Small intestine (tissue), 7 donors: ENCODE data around the gene SNCB. TPM values are rescaled to one million over a fixed set of nuclear protein-coding genes. Genes with fewer than 3 reads are reported as not detected.

Source experiments
- DNase-seq, 2 donors: peaks; one replicate each; pipeline versions ENCODE4 v3.0.0 to v3.0.0-alpha.2; 2013
- FAIRE-seq: peaks from 2 replicates; lab custom pipeline; 2012; peaks lifted over from hg19 to GRCh38; lab: Jason Lieb, UNC
- H3K27ac ChIP-seq, 3 donors: one replicate each; pipeline ENCODE4 v1.5.1; 2013; ENCODE audit warnings: low read length in 2 of 3, mild to moderate bottlenecking in 2 of 3, control low read depth in 1 of 3, inconsistent platforms in 1 of 3, low read depth in 1 of 3, moderate library complexity in 1 of 3
- H3K27me3 ChIP-seq, 3 donors: one replicate each; pipeline ENCODE4 v1.6.1; 2013; ENCODE audit warnings: low read length in 3 of 3, inconsistent platforms in 1 of 3; ENCODE audit not compliant: control insufficient read depth in 3 of 3, insufficient read depth in 3 of 3
- H3K36me3 ChIP-seq, 3 donors: one replicate each; pipeline ENCODE4 v1.6.1; 2013; ENCODE audit warnings: low read length in 3 of 3, inconsistent platforms in 1 of 3, low read depth in 1 of 3, mild to moderate bottlenecking in 1 of 3, moderate library complexity in 1 of 3; ENCODE audit not compliant: control insufficient read depth in 3 of 3, insufficient read depth in 2 of 3
- H3K4me1 ChIP-seq, 3 donors: one replicate each; pipeline ENCODE4 v1.6.1; 2013; ENCODE audit warnings: low read length in 2 of 3, inconsistent platforms in 1 of 3, low read depth in 1 of 3, mild to moderate bottlenecking in 1 of 3, moderate library complexity in 1 of 3; ENCODE audit not compliant: control insufficient read depth in 3 of 3, insufficient read depth in 2 of 3
- H3K4me3 ChIP-seq, 3 donors: one replicate each; pipeline ENCODE4 v1.5.1; 2013; ENCODE audit warnings: low read length in 3 of 3, control low read depth in 1 of 3, inconsistent platforms in 1 of 3, low read depth in 1 of 3, mild to moderate bottlenecking in 1 of 3, moderate library complexity in 1 of 3
- H3K9me3 ChIP-seq, 2 donors: one replicate each; pipeline ENCODE4 v1.6.1; 2013; ENCODE audit warnings: low read depth in 1 of 2, low read length in 1 of 2; ENCODE audit not compliant: control insufficient read depth in 2 of 2, insufficient read depth in 1 of 2
- WGBS, 3 donors: extraction: QIAGEN DNeasy Blood & Tissue Kit; methylation state at CpG; one replicate each; pipeline ENCODE4 v1.1.7; 2013; 5-methylcytosine and 5-hydroxymethylcytosine counted together
- polyA plus RNA-seq, 4 donors: library from polyadenylated mRNA; stranded (reverse) in 3 of 4; unstranded in 1 of 4; fragments of 200-250 nt in 3 of 4; fragments of 120-200 nt in 1 of 4; gene quantifications; one replicate each; pipeline versions ENCODE4 v1.2.1 to v1.2.3, GENCODE V29; 2013
- donor health status: healthy with polysubstance abuse.
- donor health status: control.
- donor health status: control.
- donor health status: Bipolar disorder and iron deficiency.
- donor health status: healthy.

SNCB gene
- polyA plus RNA-seq, 4 donors = 0.16 to 0.73 TPM; not detected in 2

- peaks cover 0 to 3% (median 0%) of the 10 kb centered on the region in 3 donors for H3K27me3 ChIP-seq
- H3K27ac ChIP-seq = no peak overlapping the region
- DNase-seq (no peak), FAIRE-seq (no peak)
- H3K4me1 ChIP-seq = peaks cover 0 to 10% (median 0%) of the 10 kb centered on the region in 3 donors
- 81 to 85% (median 81%) methylated on average over 18 of the region's 18 CpGs for WGBS, 3 donors
- H3K9me3 ChIP-seq = no peaks in the 10 kb centered on the region
- no peak overlapping the region for H3K4me3 ChIP-seq
- no peaks in the 10 kb centered on the region for H3K36me3 ChIP-seq
These were observed 43.6 kb upstream of the SNCB start for GRCh38 chr5:176673651-176674583.

- Histone ChIP-seq H3K27ac (no peak overlapping the region), H3K36me3 (no peaks in the 10 kb centered on the region), H3K4me1 (peaks cover 0 to 7% (median 0%) of the 10 kb centered on the region in 3 donors), H3K27me3 (peaks cover 0 to 3% (median 3%) of the 10 kb centered on the region in 3 donors), H3K4me3 (no peak overlapping the region), H3K9me3 (no peaks in the 10 kb centered on the region)
- FAIRE-seq = no peak
- no peak for DNase-seq
- 51 to 59% (median 57%) methylated on average over 18 of the region's 18 CpGs for WGBS, 3 donors
These were observed 41.8 kb upstream of the SNCB start for GRCh38 chr5:176671890-176672747.

- Histone ChIP-seq H3K4me3 (no peak overlapping the region), H3K9me3 (no peaks in the 10 kb centered on the region), H3K4me1 (peaks cover 0 to 2% (median 0%) of the 10 kb centered on the region in 3 donors), H3K27ac (no peak overlapping the region), H3K27me3 (peaks cover 0 to 3% (median 3%) of the 10 kb centered on the region in 3 donors), H3K36me3 (no peaks in the 10 kb centered on the region)
- DNase-seq = peak; percentile 31 to 46
- no peak for FAIRE-seq
- 44 to 53% (median 49%) methylated on average over 4 of the region's 4 CpGs for WGBS, 3 donors
These were observed 41.1 kb upstream of the SNCB start for GRCh38 chr5:176671399-176671798.

- no peak for DNase-seq
- H3K4me3 ChIP-seq = no peak overlapping the region
- H3K4me1 ChIP-seq = peaks cover 0 to 2% (median 0%) of the 10 kb centered on the region in 3 donors
- H3K27me3 ChIP-seq = peaks cover 0 to 6% (median 4%) of the 10 kb centered on the region in 3 donors
- FAIRE-seq = no peak
- no peaks in the 10 kb centered on the region for H3K9me3 ChIP-seq
- H3K27ac ChIP-seq = no peak overlapping the region
- H3K36me3 ChIP-seq = no peaks in the 10 kb centered on the region
- WGBS, 3 donors = 79 to 89% (median 83%) methylated on average over 8 of the region's 8 CpGs
These were observed 40.1 kb upstream of the SNCB start for GRCh38 chr5:176670449-176670848.

GRCh38 chr5:176667637-176668036 is 37.3 kb upstream of the SNCB start:
- WGBS, 3 donors = 57 to 75% (median 70%) methylated on average over 7 of the region's 7 CpGs
- Histone ChIP-seq H3K27me3 (peaks cover 0 to 18% (median 17%) of the 10 kb centered on the region in 3 donors), H3K4me3 (no peak overlapping the region), H3K4me1 (peaks cover 0 to 2% (median 0%) of the 10 kb centered on the region in 3 donors), H3K9me3 (no peaks in the 10 kb centered on the region), H3K36me3 (no peaks in the 10 kb centered on the region), H3K27ac (no peak overlapping the region)
- DNase-seq (no peak), FAIRE-seq (no peak)

- no peak overlapping the region for H3K27ac ChIP-seq
- WGBS, 3 donors = 78 to 84% (median 81%) methylated on average over 6 of the region's 6 CpGs
- no peaks in the 10 kb centered on the region for H3K4me1 ChIP-seq
- FAIRE-seq = no peak
- no peaks in the 10 kb centered on the region for H3K9me3 ChIP-seq
- H3K4me3 ChIP-seq = no peak overlapping the region
- H3K36me3 ChIP-seq = no peaks in the 10 kb centered on the region
- H3K27me3 ChIP-seq = peaks cover 0 to 17% (median 16%) of the 10 kb centered on the region in 3 donors
- DNase-seq = no peak
These were observed 35.2 kb upstream of the SNCB start for GRCh38 chr5:176665517-176665916.

- Histone ChIP-seq H3K4me1 (no peaks in the 10 kb centered on the region), H3K4me3 (no peak overlapping the region), H3K27ac (no peak overlapping the region), H3K36me3 (no peaks in the 10 kb centered on the region), H3K9me3 (no peaks in the 10 kb centered on the region), H3K27me3 (peaks cover 0 to 17% (median 14%) of the 10 kb centered on the region in 3 donors)
- 29 to 59% (median 57%) methylated on average over 17 to 19 of the region's 19 CpGs for WGBS, 3 donors
- DNase-seq (no peak), FAIRE-seq (no peak)
These were observed 34.6 kb upstream of the SNCB start for GRCh38 chr5:176664886-176665285.

- Histone ChIP-seq H3K4me1 (no peaks in the 10 kb centered on the region), H3K9me3 (no peaks in the 10 kb centered on the region), H3K27me3 (peaks cover 0 to 17% (median 14%) of the 10 kb centered on the region in 3 donors), H3K4me3 (no peak overlapping the region), H3K27ac (no peak overlapping the region), H3K36me3 (no peaks in the 10 kb centered on the region)
- 35 to 55% (median 41%) methylated on average over 5 to 6 of the region's 6 CpGs for WGBS, 3 donors
- no peak for DNase-seq
- no peak for FAIRE-seq
These were observed 34.1 kb upstream of the SNCB start for GRCh38 chr5:176664479-176664878.
